Esophagus squamous epithelium (tissue), 4 donors: ENCODE results near the gene LAMB3.

Experiments used
- CTCF ChIP-seq, 6 experiments: fragments of 450-650 bp in 4 of 6; fragments of 200-600 bp in 2 of 6; sonication (generic) in 2 of 6; IDR thresholded peaks; one replicate each; pipeline ENCODE4 v1.5.1; 2016 to 2019; ENCODE audit warnings: antibody characterized with exemption in 6 of 6, mild to moderate bottlenecking in 4 of 6, moderate library complexity in 4 of 6
- POLR2A ChIP-seq, 4 donors: fragments of 450-650 bp; IDR thresholded peaks; one replicate each; pipeline ENCODE4 v1.6.1; 2017; ENCODE audit warnings: antibody characterized with exemption in 4 of 4, mild to moderate bottlenecking in 4 of 4, moderate library complexity in 3 of 4

DNA sequence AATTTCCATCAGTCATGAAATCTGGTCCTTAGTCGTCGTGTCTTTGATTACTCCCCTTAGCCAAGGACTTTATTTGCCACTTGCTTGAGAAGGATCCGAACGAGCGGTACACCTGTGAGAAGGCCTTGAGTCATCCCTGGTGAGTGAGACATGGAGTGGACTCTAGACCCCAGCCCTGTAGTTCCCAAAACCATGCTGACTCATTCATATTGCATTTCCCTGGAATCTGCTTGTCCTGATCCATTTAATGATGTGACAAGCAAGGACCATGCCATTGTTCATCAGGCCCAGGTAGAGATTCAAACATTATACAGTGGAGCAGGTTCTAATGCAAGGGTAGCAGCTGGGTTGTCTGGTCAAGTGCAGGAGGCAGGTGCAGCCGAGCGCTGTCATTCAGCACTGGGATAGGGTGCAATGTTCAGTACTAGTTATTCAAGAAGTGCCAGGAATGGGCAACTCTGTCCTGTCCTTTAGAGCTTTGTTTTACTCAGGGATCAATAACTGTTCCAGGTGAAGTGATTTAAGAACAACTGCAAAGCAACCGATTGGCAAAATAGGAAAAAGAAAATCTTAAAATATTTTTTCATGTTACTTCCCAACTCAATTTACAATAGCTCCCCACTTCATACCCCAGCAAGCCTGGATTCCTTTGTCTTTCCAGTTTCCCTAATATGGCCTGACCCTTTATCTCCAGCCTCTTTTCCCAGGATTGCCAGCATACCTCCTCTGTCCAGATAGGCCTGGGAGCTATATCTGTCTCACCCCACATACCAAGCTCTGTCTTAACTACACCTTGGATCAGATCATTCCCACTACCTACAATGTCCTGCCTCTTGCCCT, 42.2 kb downstream of the LAMB3 start:
- no peak for TF ChIP-seq CTCF (IDR thresholded peaks at IDR 0.05)
- no peak for TF ChIP-seq POLR2A (IDR thresholded peaks at IDR 0.05)
